Spleen (tissue), 11 donors: ENCODE data around the gene THSD4. TPM values are rescaled to one million over a fixed set of nuclear protein-coding genes. Genes with fewer than 3 reads are reported as not detected.

Source experiments
- DNase-seq: peaks from one replicate; pipeline ENCODE4 v3.0.0-alpha.2; 2020
- H3K27ac ChIP-seq, 8 donors: fragments of 200-600 bp; sonication (generic) in 7 of 8; 1 replicate in 4 of 8; 2 replicates in 4 of 8; pipeline versions ENCODE4 v1.5.0 to v1.8.0; 2016 to 2021; ENCODE audit warnings: inconsistent platforms in 4 of 8, mild to moderate bottlenecking in 4 of 8, moderate library complexity in 1 of 8
- H3K27me3 ChIP-seq, 7 donors: fragments of 200-600 bp; sonication (generic) in 6 of 7; replicated peaks in 1 of 7; 1 replicate in 4 of 7; 2 replicates in 3 of 7; pipeline versions ENCODE4 v1.5.0 to v1.8.0; 2016 to 2021; ENCODE audit warnings: inconsistent platforms in 3 of 7, mild to moderate bottlenecking in 1 of 7
- H3K36me3 ChIP-seq, 6 donors: fragments of 200-600 bp; sonication (generic) in 5 of 6; 1 replicate in 4 of 6; 2 replicates in 2 of 6; pipeline versions ENCODE4 v1.5.0 to v1.8.0; 2016 to 2021; ENCODE audit warnings: inconsistent platforms in 2 of 6
- H3K4me1 ChIP-seq, 6 donors: fragments of 200-600 bp; sonication (generic) in 5 of 6; 1 replicate in 3 of 6; 2 replicates in 3 of 6; pipeline versions ENCODE4 v1.5.0 to v1.8.0; 2016 to 2021; ENCODE audit warnings: inconsistent platforms in 3 of 6
- H3K4me3 ChIP-seq, 8 donors: fragments of 200-600 bp; sonication (generic) in 7 of 8; 1 replicate in 4 of 8; 2 replicates in 4 of 8; pipeline versions ENCODE4 v1.5.0 to v1.8.0; 2016 to 2021; ENCODE audit warnings: inconsistent platforms in 4 of 8, mild to moderate bottlenecking in 4 of 8, moderate library complexity in 2 of 8
- H3K9me3 ChIP-seq, 8 donors: fragments of 200-600 bp; sonication (generic) in 7 of 8; 1 replicate in 4 of 8; 2 replicates in 4 of 8; pipeline versions ENCODE4 v1.5.0 to v1.8.0; 2016 to 2021; ENCODE audit warnings: inconsistent platforms in 4 of 8
- CTCF ChIP-seq, 11 experiments: fragments of 200-600 bp in 7 of 11; fragments of 450-650 bp in 4 of 11; sonication (generic) in 4 of 11; IDR thresholded peaks in 8 of 11; conservative IDR thresholded peaks in 3 of 11; 1 replicate in 7 of 11; 2 replicates in 4 of 11; pipeline versions ENCODE4 v1.4.0 to v1.8.0; 2016 to 2021; ENCODE audit warnings: antibody characterized with exemption in 11 of 11, inconsistent platforms in 4 of 11, mild to moderate bottlenecking in 1 of 11
- POLR2A ChIP-seq, 3 donors: fragments of 450-650 bp; IDR thresholded peaks; one replicate each; pipeline ENCODE4 v1.5.1; 2017; ENCODE audit warnings: antibody characterized with exemption in 3 of 3, mild to moderate bottlenecking in 1 of 3
- POLR2AphosphoS5 ChIP-seq, 3 donors: sonication (generic); formaldehyde crosslinking; IDR thresholded peaks; one replicate each; pipeline ENCODE4 v1.5.1; 2017; ENCODE audit warnings: antibody characterized with exemption in 3 of 3
- WGBS, 5 donors: extraction: QIAGEN DNeasy Blood & Tissue Kit in 3 of 5; methylation state at CpG; one replicate each; pipeline versions ENCODE4 v1.1.5 to v1.1.7; 2013 to 2018; 5-methylcytosine and 5-hydroxymethylcytosine counted together
- intact Hi-C: fragments of 100-400 bp; cut with DNase I; formaldehyde crosslinking; loops from one replicate; pipeline ENCODE4 v1.15.0; 2023; ENCODE audit warnings: low total_unique reads
- polyA plus RNA-seq, 3 donors: library from polyadenylated mRNA; stranded (reverse); fragments of 200-250 nt; gene quantifications; one replicate each; pipeline ENCODE4 v1.2.1, GENCODE V29; 2013
- total RNA-seq, 7 donors: library from RNA; depleted of rRNA in 3 of 7; stranded (reverse); fragments of >200 nt in 3 of 7; fragmentation: NEBNext Ultra II Directional in 4 of 7; extraction: Animal tissue kit (Norgen Biotek cat#: 25700) in 4 of 7; gene quantifications; one replicate each; pipeline versions ENCODE4 v1.1.0 to v1.2.1, GENCODE V29; 2016 to 2021
- donor health status: healthy with polysubstance abuse.
- donor health status: DM: no; HTN: no; CAD: no; lungs with moderate emphysema.
- donor health status: DM: no; HTN: no; CAD: no.
- donor health status: Bipolar disorder and iron deficiency.
- donor health status: healthy.
- donor health status: DM: no; HTN: no; CAD: no.
- donor health status: DM: yes; HTN: yes; CAD: no.

The THSD4 gene
- total and polyA plus RNA-seq, 10 donors: 0.29 to 11.3 (median 3.4) TPM

DNA sequence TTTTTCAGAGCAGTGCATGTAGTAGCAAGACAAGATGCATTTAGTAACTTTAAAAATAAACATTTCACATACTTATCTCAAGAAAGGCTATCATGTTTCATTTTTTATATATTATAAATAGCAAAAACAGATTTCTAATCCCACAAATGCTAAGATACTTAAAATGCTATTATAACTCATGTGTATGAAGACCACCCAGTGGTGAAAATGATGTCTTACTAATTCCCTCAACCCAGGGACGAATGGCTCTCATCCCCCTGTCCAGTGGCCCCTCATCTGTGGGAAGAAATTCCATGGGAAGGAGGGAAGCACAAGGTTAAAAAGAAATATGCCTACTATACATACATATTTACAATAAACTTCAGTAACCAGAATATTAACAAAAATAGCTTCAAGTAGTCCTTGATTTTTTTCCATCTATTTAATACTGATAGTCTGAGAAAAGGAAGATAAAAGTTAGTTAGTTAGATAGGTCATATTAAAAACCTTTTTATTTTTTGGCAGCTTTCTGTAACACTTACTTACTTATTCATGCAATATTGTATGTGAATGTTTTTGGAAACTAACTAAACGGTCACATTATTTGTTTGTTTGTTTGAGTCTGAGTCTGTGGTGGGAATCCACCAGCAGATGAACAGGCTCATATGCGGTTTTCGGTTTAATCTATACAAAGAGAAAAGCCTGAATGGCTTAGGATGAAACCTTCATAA lies 709.9 kb downstream of the THSD4 start:
- Histone ChIP-seq H3K27ac (no peak overlapping the region), H3K9me3 (peaks cover 7 to 50% (median 42%) of the 10 kb centered on the region in 8 donors), H3K4me1 (no peaks in the 10 kb centered on the region), H3K4me3 (no peak overlapping the region), H3K36me3 (peaks cover 0 to 92% (median 52%) of the 10 kb centered on the region in 6 donors), H3K27me3 (no peaks in the 10 kb centered on the region)
- TF ChIP-seq POLR2AphosphoS5 (IDR thresholded peaks at IDR 0.05) (no peak), CTCF (IDR thresholded peaks at IDR 0.05 in 8 of 11, conservative IDR thresholded peaks at IDR 0.05 in 3 of 11) (no peak), POLR2A (IDR thresholded peaks at IDR 0.05) (no peak)
- DNase-seq: no peak
- intact Hi-C loops: no loop called here
- WGBS, 5 donors: 92 to 97% (median 95%) methylated on average over 4 of the region's 4 CpGs

GRCh38 chr15:71826196-71826595 lies 710.9 kb downstream of the THSD4 start:
- WGBS, 5 donors: 94 to 95% (median 95%) methylated on average over 5 of the region's 5 CpGs
- no peak for DNase-seq
- Histone ChIP-seq H3K27me3 (no peaks in the 10 kb centered on the region), H3K4me1 (no peaks in the 10 kb centered on the region), H3K27ac (no peak overlapping the region), H3K4me3 (no peak overlapping the region), H3K9me3 (peaks cover 6 to 40% (median 32%) of the 10 kb centered on the region in 8 donors), H3K36me3 (peaks cover 0 to 93% (median 53%) of the 10 kb centered on the region in 6 donors)
- intact Hi-C loops: no loop called here
- TF ChIP-seq POLR2AphosphoS5 (IDR thresholded peaks at IDR 0.05) (no peak), POLR2A (IDR thresholded peaks at IDR 0.05) (no peak), CTCF (IDR thresholded peaks at IDR 0.05 in 8 of 11, conservative IDR thresholded peaks at IDR 0.05 in 3 of 11) (no peak)

DNA sequence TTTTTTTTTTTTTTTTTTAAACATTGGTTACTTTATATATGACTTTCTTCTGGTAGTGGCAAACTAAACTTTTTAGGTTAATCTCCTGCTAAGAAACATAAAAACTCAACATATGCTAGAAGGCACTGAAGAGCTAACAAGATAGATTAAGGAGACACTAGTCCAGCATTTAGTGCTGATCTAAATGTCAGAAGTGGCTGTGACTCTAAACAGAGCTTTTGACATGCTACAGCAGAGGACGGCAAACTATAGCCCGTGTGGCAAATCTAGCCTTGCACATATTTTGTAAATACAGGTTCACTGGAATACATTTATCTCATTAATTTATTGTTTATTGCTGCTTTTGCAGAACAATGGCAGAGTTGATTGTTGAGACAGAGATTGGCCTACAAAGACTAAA lies 715.7 kb downstream of the THSD4 start:
- intact Hi-C loops: no loop called here
- TF ChIP-seq POLR2A (IDR thresholded peaks at IDR 0.05): no peak
- TF ChIP-seq CTCF (IDR thresholded peaks at IDR 0.05 in 8 of 11, conservative IDR thresholded peaks at IDR 0.05 in 3 of 11): no peak
- no peak for TF ChIP-seq POLR2AphosphoS5 (IDR thresholded peaks at IDR 0.05)
- no peak for DNase-seq
- H3K4me3 ChIP-seq: no peak overlapping the region
- WGBS, 5 donors: 96 to 100% (median 99%) methylated on average over 2 of the region's 2 CpGs
- no peaks in the 10 kb centered on the region for H3K9me3 ChIP-seq
- no peaks in the 10 kb centered on the region for H3K4me1 ChIP-seq
- no peaks in the 10 kb centered on the region for H3K27me3 ChIP-seq
- no peak overlapping the region for H3K27ac ChIP-seq
- H3K36me3 ChIP-seq: peaks cover 0 to 46% (median 39%) of the 10 kb centered on the region in 6 donors

Other genes starting within 250 kb of the THSD4 start
- gene THAP10, start 223.0 kb upstream of the THSD4 start, total RNA-seq: 1 to 10 TPM in 2 of 7 donors, under 1 TPM in 5; 0.52 to 1.4 (median 0.82) TPM
- under 1 TPM; 0.41 to 0.67 (median 0.64) TPM for gene THAP10, start 223.0 kb upstream of the THSD4 start, polyA plus RNA-seq
- 1 to 10 TPM; 1.6 to 4.1 (median 3.0) TPM for gene LRRC49, start 222.6 kb upstream of the THSD4 start, total RNA-seq
- gene LRRC49, start 222.6 kb upstream of the THSD4 start, polyA plus RNA-seq: 1 to 10 TPM in 2 of 3 donors, under 1 TPM in 1; 0.62 to 1.4 (median 1.3) TPM